Activated B cell treated with CpG ODN at 0.5 μM for 24 hours (primary cell): ENCODE data around the gene NKX1-1. TPM values are rescaled to one million over a fixed set of nuclear protein-coding genes. Genes with fewer than 3 reads are reported as not detected.

Experiments
- ATAC-seq: fragments of 200-7000 bp; cut with Tn5 transposase; one replicate; pipeline ENCODE4 v1.10.0; 2021; ENCODE audit warnings: low read depth, mild to moderate bottlenecking, moderate library complexity
- CTCF ChIA-PET: fragments of 350-600 bp; sonication (Branson Sonifier 250); formaldehyde crosslinking; loops from one replicate; lab custom pipeline; 2021; ENCODE audit warnings: antibody characterized with exemption; lab: Charles Lee
- POLR2A ChIA-PET: fragments of 350-600 bp; sonication (Branson Sonifier 250); formaldehyde crosslinking; loops from one replicate; lab custom pipeline; 2021; ENCODE audit warnings: antibody characterized with exemption; lab: Charles Lee
- DNase-seq: peaks from one replicate; pipeline ENCODE4 v3.0.0; 2022
- H3K27ac Mint-ChIP-seq: one replicate; pipeline ENCODE4 v1.8.0; 2020; ENCODE audit warnings: mixed read lengths
- H3K27me3 Mint-ChIP-seq: one replicate; pipeline ENCODE4 v1.8.0; 2021; ENCODE audit warnings: mixed read lengths
- H3K36me3 Mint-ChIP-seq: one replicate; pipeline ENCODE4 v1.8.0; 2021; ENCODE audit warnings: low read depth, mixed read lengths
- H3K4me1 Mint-ChIP-seq: one replicate; pipeline ENCODE4 v1.8.0; 2021; ENCODE audit warnings: mixed read lengths
- H3K4me3 Mint-ChIP-seq: one replicate; pipeline ENCODE4 v1.8.0; 2020; ENCODE audit warnings: mild to moderate bottlenecking, mixed read lengths
- H3K9me3 Mint-ChIP-seq: one replicate; pipeline ENCODE4 v1.8.0; 2020; ENCODE audit warnings: mixed read lengths
- intact Hi-C: fragments of 100-400 bp; cut with micrococcal nuclease; formaldehyde crosslinking; loops from one replicate; pipeline ENCODE4 v1.15.1; 2024
- total RNA-seq: library from RNA; stranded (reverse); gene quantifications from 2 replicates; pipeline ENCODE4 v1.2.3, GENCODE V29; 2022
- TF ChIP-seq, protein P1 (sequence below): fragments of 200-600 bp; IDR thresholded peaks from one replicate; pipeline ENCODE4 v1.8.0; 2022; ENCODE audit warnings: antibody characterized with exemption, mild to moderate bottlenecking

The NKX1-1 gene
- total RNA-seq, 1 donor from 2014 or later, result not detected

DNA sequence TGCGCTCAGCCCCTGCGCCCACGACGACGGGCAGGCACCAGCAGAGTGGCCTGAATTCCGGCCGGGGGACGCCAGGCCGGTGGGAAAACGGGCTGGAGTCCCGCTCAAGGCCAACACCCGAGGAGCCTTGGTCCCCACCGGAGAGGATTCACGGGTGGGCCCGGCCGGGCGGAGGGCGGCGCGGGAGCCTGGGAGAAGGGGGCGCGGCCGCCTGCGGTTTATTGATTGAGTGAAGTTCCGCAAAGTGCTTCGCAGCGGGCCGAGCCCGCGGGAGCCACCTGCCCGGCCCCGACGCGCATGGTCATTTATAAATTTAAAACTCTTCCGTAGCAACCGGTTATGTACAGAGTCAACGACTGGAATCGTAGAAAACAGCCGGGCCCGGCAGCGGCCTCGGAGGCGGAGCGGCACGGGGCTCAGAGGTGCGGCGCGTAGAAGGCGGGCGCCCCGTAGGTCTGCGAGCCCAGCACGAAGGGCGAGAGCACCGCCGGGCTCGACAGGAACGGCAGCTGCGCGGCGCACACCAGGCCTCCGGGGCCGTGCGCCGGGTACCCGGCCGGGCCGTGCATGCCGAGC lies 3.6 kb downstream of the NKX1-1 start:
- no peak overlapping the region for H3K4me3 Mint-ChIP-seq
- peaks cover 6% of the 10 kb centered on the region for H3K4me1 Mint-ChIP-seq
- peaks cover 27% of the 10 kb centered on the region for H3K27me3 Mint-ChIP-seq
- DNase-seq (no peak), ATAC-seq (no peak)
- intact Hi-C loops, result no loop called here
- no peak overlapping the region for H3K27ac Mint-ChIP-seq
- ChIA-PET POLR2A (no interaction called here), CTCF (interaction anchor here (0.6 kb wide), 1 partner anchor 244 kb away, joined by 5 read pairs; no protein-coding TSS in a partner anchor)
- TF ChIP-seq, protein P1, sequence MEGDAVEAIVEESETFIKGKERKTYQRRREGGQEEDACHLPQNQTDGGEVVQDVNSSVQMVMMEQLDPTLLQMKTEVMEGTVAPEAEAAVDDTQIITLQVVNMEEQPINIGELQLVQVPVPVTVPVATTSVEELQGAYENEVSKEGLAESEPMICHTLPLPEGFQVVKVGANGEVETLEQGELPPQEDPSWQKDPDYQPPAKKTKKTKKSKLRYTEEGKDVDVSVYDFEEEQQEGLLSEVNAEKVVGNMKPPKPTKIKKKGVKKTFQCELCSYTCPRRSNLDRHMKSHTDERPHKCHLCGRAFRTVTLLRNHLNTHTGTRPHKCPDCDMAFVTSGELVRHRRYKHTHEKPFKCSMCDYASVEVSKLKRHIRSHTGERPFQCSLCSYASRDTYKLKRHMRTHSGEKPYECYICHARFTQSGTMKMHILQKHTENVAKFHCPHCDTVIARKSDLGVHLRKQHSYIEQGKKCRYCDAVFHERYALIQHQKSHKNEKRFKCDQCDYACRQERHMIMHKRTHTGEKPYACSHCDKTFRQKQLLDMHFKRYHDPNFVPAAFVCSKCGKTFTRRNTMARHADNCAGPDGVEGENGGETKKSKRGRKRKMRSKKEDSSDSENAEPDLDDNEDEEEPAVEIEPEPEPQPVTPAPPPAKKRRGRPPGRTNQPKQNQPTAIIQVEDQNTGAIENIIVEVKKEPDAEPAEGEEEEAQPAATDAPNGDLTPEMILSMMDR, result no peak
- H3K36me3 Mint-ChIP-seq, result no peaks in the 10 kb centered on the region
- no peaks in the 10 kb centered on the region for H3K9me3 Mint-ChIP-seq

DNA sequence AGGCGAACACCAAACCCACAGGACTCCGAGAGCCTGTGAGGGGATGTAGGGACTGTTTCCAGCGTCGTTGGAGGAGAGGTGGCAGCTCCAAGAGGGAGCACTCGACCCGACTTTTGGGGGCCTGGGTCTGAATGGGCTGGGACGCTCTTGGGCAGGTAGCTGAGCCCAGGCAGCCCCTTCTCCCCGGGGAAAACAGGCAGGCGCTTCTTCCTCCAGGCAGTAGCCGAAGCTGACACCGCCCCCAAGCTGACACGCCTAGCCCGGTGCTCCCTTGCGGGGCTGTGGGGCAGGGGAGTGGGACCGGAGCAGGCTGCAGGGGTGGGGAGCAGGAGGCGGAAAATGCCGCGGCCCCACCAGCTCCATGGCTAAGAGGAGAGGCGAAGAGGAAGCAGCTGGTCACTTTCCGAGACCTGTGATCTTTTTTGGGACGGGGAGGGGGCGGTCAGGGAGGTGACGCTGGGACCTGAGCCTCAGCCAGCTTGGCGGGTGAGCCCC lies 4.2 kb downstream of the NKX1-1 start:
- intact Hi-C loops, result no loop called here
- Mint-ChIP-seq H3K4me3 (no peak overlapping the region), H3K9me3 (no peaks in the 10 kb centered on the region), H3K4me1 (peaks cover 4% of the 10 kb centered on the region), H3K27me3 (peaks cover 23% of the 10 kb centered on the region), H3K36me3 (no peaks in the 10 kb centered on the region), H3K27ac (no peak overlapping the region)
- POLR2A ChIA-PET, result no interaction called here
- TF ChIP-seq, protein P1, result no peak
- CTCF ChIA-PET, result interaction anchor here (0.6 kb wide), 1 partner anchor 244 kb away, joined by 5 read pairs; no protein-coding TSS in a partner anchor
- DNase-seq (no peak), ATAC-seq (no peak)

DNA sequence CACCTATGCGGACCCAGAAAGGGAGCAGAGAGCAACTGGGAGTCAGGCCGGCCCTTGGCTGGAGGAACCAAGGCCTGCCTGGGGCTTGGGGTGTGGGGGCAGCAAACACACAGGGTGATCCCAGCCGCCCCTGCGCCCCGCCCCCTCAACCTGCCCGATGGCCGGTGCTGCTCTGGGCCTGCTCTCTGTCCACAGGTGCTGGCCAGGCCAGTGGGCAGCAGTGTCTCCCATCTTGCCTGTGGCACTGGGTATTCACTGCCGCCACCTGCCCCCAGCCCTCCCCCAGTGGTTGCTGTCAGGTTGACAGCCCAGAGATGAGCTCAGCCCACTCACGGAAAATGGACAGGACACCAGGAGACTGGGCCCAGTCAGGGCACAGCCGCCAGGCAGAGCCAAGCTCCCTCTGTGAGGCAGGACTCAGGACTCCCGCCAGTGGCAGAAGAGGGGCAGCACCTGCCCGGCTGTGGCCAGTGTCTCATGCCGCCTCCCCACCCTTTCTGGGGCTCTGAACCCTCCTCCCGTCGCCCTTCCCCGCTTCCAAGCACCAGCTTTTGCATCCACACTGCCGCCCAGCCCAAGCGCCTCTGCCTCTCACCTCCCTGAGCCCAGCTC lies 4.7 kb downstream of the NKX1-1 start:
- peaks cover 4% of the 10 kb centered on the region for H3K4me1 Mint-ChIP-seq
- TF ChIP-seq, protein P1, result no peak
- ChIA-PET CTCF (no interaction called here), POLR2A (no interaction called here)
- DNase-seq (peak; percentile 11), ATAC-seq (no peak)
- no peaks in the 10 kb centered on the region for H3K9me3 Mint-ChIP-seq
- intact Hi-C loops, result no loop called here
- H3K4me3 Mint-ChIP-seq, result no peak overlapping the region
- H3K27me3 Mint-ChIP-seq, result peaks cover 22% of the 10 kb centered on the region
- no peak overlapping the region for H3K27ac Mint-ChIP-seq
- H3K36me3 Mint-ChIP-seq, result no peaks in the 10 kb centered on the region

DNA sequence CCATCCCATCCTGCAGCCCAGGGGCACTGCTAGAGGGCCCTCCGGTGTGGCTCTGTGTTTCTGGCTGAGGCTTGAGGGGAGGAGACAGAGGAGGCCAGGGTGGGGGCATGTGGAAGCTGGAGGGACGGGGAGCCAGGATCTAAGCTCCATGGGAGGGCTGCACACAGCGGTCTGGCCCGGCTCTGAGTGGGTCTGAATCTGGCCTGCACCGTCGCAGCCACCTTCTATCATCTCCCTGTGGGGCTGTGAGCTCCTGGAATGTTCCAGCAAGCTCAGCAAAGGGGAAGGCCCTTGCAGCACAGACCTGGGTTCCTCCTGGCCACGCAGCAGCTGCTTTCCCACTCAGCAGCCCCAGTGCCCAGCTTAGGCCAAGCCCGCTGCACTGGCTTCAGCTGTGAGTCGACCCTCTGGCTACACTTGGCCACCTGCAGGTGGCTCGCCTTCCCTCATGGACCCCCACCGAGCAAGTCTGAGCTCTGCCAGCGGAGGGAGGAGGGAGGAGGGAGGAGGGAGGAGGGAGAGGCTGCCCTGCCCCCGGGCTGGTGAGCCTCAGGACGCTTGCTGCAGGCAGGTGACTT lies 5.3 kb downstream of the NKX1-1 start:
- Mint-ChIP-seq H3K27ac (no peak overlapping the region), H3K4me1 (peaks cover 4% of the 10 kb centered on the region), H3K27me3 (peaks cover 22% of the 10 kb centered on the region), H3K4me3 (no peak overlapping the region), H3K36me3 (no peaks in the 10 kb centered on the region), H3K9me3 (no peaks in the 10 kb centered on the region)
- DNase-seq, result peak; percentile 3
- POLR2A ChIA-PET, result no interaction called here
- CTCF ChIA-PET, result no interaction called here
- TF ChIP-seq, protein P1, result no peak
- ATAC-seq, result no peak
- intact Hi-C loops, result no loop called here

DNA sequence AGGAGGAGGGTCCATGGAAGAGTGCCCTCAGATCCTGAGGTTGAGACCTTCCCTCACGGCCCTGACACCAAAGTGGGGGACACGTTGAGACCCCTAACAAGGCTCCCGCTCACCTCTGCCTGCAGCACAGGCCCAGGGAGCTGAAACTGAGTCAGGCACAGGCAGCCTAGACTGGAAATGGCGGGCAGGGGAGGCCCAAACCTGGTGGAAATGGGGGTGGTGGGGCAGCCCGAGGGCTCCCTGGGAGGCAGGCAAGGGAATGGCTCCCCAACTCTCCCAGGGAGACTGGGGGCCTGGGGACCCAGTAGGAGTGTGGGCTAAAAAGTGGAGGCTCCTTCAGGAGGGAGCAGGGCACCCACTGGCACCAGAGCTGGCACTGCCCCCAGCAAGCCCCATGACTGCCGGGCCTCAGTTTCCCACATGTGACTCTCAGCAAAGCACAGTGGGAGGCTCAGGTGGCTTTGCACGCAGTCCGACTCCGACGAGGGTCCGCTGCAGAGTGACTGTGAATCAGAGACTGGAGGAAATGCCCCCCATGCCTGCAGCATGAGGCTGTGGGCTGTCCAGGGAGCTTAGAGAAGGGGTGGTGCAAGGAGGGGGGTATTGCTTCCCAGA lies 5.9 kb downstream of the NKX1-1 start:
- ChIA-PET CTCF (no interaction called here), POLR2A (no interaction called here)
- DNase-seq (peak; percentile 9), ATAC-seq (no peak)
- no peak overlapping the region for H3K27ac Mint-ChIP-seq
- no peaks in the 10 kb centered on the region for H3K9me3 Mint-ChIP-seq
- no peak overlapping the region for H3K4me3 Mint-ChIP-seq
- H3K27me3 Mint-ChIP-seq, result peaks cover 21% of the 10 kb centered on the region
- peaks cover 2% of the 10 kb centered on the region for H3K36me3 Mint-ChIP-seq
- intact Hi-C loops, result no loop called here
- H3K4me1 Mint-ChIP-seq, result peaks cover 4% of the 10 kb centered on the region
- TF ChIP-seq, protein P1, result no peak
